ENCODE data around the gene TRAFD1.

DNA sequence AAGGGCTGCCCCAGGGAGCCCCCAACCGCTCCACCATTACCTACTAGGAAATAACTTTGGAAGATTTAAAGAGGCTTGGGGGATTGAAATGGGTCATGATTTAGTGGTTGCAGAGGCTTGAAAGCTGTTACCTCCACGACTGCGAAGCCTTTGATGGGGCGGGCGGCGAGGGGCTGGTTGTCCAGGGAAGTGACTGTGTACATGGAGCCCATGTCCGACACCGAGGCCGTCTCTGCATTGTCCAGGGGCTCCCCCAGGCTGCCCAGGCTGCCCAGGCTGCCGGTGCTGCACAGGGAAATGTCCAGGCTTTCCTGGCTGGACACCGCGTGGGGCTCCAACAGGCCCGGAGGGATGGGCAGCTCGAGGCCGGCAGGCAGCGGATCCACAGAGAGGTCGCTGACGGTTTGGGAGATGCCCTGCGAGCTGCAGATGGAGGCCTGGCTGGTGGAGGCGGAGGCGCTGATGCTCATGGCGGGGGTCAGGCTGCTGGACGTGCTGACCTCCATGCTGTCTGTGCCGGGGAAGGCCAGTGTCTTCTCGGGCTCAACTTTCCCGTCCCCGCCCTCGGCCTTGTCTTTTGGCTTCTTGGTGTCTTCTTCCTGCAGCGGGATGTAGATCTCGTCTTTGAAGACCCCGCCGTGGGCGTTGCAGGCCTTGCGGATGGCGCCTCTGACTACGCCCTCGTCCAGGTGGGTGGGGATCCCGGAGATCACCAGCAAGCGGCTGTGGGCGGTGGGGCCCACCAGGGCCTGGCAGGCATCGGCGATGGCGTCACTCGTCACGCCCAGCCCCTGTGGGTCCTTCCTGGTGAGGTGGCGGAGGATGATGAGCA, 58.9 kb downstream of the TRAFD1 start:
- TF ChIP-seq POLR2A (IDR thresholded peaks at IDR 0.05): no peak
- TF ChIP-seq, protein P1, sequence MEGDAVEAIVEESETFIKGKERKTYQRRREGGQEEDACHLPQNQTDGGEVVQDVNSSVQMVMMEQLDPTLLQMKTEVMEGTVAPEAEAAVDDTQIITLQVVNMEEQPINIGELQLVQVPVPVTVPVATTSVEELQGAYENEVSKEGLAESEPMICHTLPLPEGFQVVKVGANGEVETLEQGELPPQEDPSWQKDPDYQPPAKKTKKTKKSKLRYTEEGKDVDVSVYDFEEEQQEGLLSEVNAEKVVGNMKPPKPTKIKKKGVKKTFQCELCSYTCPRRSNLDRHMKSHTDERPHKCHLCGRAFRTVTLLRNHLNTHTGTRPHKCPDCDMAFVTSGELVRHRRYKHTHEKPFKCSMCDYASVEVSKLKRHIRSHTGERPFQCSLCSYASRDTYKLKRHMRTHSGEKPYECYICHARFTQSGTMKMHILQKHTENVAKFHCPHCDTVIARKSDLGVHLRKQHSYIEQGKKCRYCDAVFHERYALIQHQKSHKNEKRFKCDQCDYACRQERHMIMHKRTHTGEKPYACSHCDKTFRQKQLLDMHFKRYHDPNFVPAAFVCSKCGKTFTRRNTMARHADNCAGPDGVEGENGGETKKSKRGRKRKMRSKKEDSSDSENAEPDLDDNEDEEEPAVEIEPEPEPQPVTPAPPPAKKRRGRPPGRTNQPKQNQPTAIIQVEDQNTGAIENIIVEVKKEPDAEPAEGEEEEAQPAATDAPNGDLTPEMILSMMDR (IDR thresholded peaks at IDR 0.05): no peak
